AG09309 (cell line): Measurements from ENCODE around the gene PGC.
A peak's percentile ranks its signal among the peaks of the same experiment; 100 is the strongest.

ENCODE experiments used
- DNase-seq: peaks from one replicate; pipeline ENCODE4 v3.0.0-alpha.2; 2010; ENCODE audit warnings: low read depth
- H3K4me3 ChIP-seq: 2 replicates; pipeline ENCODE4 v1.5.1; 2011; ENCODE audit warnings: mild to moderate bottlenecking, low read depth, low read length, moderate library complexity; ENCODE audit not compliant: control insufficient read depth
- TF ChIP-seq, protein P1 (sequence below): IDR thresholded peaks from 2 replicates; pipeline ENCODE4 v1.5.1; 2011; ENCODE audit warnings: mild to moderate bottlenecking, low read depth, low read length, inconsistent platforms; ENCODE audit not compliant: insufficient read depth, control insufficient read depth; ENCODE audit errors: missing control alignments

Gene PGC

DNA sequence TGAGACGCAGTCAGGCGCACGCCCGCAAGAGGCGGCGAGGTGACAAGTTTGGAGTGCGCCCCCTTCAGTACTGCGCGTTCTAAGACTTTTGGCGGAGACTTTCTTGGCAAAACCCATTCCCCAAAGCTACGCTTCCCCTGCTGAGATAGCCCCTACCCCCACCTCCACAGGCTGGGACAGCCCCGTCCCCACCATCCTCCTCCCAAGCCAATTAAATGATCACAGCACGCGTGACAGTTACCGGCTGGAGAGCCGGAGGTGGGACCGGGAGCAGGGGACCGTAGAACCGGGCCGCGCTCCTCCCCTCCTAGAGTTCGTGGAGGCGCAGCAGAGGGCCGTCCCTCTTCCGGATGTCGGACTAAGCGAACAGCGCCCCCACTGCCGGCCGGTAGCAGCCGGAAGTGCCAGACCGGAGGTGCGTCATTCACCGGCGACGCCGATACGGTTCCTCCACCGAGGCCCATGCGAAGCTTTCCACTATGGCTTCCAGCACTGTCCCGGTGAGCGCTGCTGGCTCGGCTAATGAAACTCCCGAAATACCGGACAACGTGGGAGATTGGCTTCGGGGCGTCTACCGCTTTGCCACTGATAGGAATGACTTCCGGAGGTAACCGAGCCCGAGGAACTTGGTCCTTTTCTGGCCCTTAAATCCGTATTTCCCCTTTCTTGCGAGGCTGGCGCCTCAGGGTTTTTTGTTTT lies 40.2 kb upstream of the PGC start, which contains the start of gene TOMM6:
Gene TOMM6, plus strand, starts transcription at position 476 of the 699 bp plus-strand sequence. Its CDS starts 4 bp downstream, at position 480.
- peak within 1 kb of the TSS; percentile 86 for H3K4me3 ChIP-seq
- peak; percentile 71 for DNase-seq
- TF ChIP-seq, protein P1, sequence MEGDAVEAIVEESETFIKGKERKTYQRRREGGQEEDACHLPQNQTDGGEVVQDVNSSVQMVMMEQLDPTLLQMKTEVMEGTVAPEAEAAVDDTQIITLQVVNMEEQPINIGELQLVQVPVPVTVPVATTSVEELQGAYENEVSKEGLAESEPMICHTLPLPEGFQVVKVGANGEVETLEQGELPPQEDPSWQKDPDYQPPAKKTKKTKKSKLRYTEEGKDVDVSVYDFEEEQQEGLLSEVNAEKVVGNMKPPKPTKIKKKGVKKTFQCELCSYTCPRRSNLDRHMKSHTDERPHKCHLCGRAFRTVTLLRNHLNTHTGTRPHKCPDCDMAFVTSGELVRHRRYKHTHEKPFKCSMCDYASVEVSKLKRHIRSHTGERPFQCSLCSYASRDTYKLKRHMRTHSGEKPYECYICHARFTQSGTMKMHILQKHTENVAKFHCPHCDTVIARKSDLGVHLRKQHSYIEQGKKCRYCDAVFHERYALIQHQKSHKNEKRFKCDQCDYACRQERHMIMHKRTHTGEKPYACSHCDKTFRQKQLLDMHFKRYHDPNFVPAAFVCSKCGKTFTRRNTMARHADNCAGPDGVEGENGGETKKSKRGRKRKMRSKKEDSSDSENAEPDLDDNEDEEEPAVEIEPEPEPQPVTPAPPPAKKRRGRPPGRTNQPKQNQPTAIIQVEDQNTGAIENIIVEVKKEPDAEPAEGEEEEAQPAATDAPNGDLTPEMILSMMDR = peak; percentile 91

DNA sequence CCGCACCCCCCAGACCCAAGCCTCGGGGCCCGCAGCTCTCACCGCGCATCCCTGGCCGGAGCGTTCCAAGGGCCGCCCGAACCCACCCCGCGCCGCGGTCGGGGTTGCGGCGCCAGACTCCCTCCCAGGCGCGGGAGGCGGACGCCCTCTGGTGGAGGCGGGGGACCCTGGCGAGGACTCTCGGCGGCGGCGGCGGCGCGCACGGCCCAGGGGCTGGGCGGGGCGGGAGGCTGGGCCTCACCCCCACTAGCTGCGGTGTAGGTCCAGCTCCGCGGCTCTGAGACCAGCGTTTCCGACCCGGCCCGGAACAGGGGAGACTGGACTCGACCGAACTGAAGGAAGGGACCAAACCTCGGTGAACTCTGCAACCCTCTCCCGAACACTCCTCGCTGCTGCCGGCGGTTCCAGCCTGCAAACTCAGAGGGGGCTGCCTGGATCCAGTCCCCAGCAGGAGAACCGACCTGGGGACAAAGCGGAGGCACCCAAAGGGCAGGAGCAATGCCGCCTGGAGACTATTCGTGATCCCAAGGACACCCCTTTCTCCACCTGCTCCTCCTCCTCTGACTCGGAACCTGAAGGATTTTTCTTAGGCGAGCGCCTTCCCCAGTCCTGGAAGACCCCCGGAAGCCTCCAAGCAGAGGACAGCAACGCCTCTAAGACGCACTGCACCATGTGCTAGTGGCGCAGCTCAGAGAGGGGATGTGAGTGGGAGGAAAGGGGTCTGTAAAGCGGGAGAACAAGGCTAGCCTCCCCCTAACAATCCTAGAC lies 39.4 kb upstream of the PGC start:
- TF ChIP-seq, protein P1 = peak; percentile 56
- H3K4me3 ChIP-seq = peak overlapping the region; percentile 86
- DNase-seq = no peak

DNA sequence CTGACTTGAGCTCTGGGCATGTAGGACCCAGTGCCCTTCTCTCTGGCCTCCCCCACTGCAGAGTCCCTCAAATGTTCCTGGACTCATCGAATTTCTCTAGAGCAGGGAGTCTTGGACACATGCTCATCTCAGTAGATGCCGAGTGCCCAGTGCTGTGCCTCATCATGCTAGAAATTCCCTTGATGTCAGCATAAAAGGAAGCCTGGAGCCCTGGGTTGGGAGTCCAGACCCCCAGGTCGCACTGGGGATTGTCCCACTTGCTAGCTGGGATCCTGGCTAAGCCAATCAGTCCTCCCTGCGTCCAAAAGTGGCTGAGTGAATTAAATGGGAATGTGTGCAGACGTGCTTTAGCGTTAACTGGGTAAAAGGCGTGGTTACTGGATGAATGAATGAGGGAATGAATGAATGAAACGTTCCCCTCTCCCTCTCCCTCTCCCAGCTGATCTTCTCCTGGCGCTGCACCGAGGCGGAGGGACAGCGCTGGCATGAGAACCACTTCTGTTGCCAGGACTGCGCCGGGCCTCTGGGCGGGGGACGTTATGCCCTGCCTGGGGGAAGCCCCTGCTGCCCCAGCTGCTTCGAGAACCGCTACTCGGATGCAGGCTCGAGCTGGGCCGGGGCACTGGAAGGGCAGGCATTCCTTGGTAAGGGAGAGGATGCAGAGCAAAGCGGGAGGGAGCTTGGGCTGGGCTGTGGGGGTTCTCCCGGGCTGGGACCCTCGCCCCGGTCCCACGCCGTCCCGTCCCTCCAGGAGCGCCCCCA lies 38.7 kb upstream of the PGC start:
- peak overlapping the region; percentile 86 for H3K4me3 ChIP-seq
- TF ChIP-seq, protein P1 = no peak
- no peak for DNase-seq

DNA sequence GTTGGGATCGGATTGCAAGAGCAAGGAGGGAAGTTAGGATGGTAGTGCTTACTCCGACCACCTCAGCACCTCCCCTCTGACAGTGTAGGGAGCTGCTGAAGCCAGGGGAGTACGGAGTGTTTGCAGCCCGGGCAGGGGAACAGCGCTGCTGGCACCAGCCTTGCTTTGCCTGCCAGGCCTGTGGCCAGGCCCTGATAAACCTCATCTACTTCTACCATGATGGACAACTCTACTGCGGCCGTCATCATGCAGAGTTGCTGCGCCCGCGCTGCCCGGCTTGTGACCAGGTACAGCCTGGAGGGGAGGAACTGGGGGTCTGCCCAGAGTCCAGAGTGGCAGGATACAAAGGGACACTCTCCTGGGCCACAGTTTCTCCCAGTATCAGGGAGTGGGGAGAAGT lies 38.1 kb upstream of the PGC start:
- no peak for DNase-seq
- TF ChIP-seq, protein P1 = no peak
- no peak overlapping the region for H3K4me3 ChIP-seq

DNA sequence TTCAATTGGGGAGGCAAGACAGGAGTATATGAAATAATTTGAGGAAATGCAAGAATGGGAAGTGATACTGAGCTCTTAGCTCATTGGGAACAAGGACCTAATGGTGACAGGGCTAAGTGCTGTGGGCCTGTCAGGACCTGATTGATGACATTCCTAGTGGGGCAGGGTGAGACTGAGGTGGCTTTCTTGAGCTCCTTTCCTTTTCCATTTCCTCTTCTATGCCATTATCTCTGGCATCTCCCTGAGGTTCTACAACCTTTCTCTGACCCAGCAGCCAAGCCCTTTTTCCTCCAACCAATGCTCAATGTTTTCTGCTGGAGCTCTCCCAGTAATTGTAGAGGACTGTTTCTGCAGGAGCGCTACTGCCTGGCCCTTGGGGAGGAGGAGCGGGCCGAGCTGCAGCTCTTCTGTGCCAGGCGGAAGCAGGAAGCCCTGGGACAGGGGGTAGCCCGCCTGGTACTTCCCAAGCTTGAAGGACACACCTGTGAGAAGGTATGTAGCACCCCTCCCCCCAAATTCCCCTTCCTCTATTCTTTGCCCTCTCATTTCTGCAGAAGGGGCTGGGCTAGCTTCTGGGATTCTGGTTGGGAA lies 37.5 kb upstream of the PGC start:
- no peak for DNase-seq
- H3K4me3 ChIP-seq = no peak overlapping the region
- TF ChIP-seq, protein P1 = no peak
